PC-9 (cell line): ENCODE results near the gene PRKD1. TPM values are rescaled to one million over a fixed set of nuclear protein-coding genes. Genes with fewer than 3 reads are reported as not detected.

Experiments
- BruUV-seq: library from RNA; stranded (reverse); fragments of 400-500 nt; replicated peaks from 2 replicates; lab custom pipeline; 2021; lab: Mats Ljungman, UMichigan
- CTCF ChIA-PET: fragments of 300-600 bp; sonication (Branson Sonifier 250); formaldehyde crosslinking; loops from one replicate; lab custom pipeline; 2022; ENCODE audit warnings: antibody characterized with exemption; lab: Charles Lee
- POLR2A ChIA-PET: fragments of 300-600 bp; sonication (Branson Sonifier 250); formaldehyde crosslinking; loops from one replicate; lab custom pipeline; 2022; ENCODE audit warnings: antibody characterized with exemption; ENCODE audit not compliant: unreplicated experiment; lab: Charles Lee
- DNase-seq, 2 experiments: peaks; one replicate each; pipeline versions ENCODE4 v3.0.0 to v3.0.0-alpha.2; 2015 to 2022; ENCODE audit warnings: mixed read lengths in 1 of 2
- H2AFZ ChIP-seq: fragments of 200-600 bp; sonication (generic); 2 replicates; pipeline ENCODE4 v1.8.1; 2017; ENCODE audit warnings: antibody characterized with exemption
- H3F3A ChIP-seq: fragments of 200-600 bp; sonication (generic); 2 replicates; pipeline ENCODE4 v1.8.1; 2017; ENCODE audit warnings: antibody characterized with exemption, mild to moderate bottlenecking, low read depth; ENCODE audit not compliant: insufficient read depth
- H3K27ac ChIP-seq: fragments of 200-600 bp; sonication (generic); 2 replicates; pipeline ENCODE4 v1.6.1; 2016; ENCODE audit warnings: mixed run types
- H3K27me3 ChIP-seq: fragments of 200-600 bp; sonication (generic); 2 replicates; pipeline ENCODE4 v1.6.1; 2016; ENCODE audit warnings: low read depth, mixed run types; ENCODE audit not compliant: insufficient read depth
- H3K36me3 ChIP-seq: fragments of 200-600 bp; sonication (generic); 2 replicates; pipeline ENCODE4 v1.6.1; 2016; ENCODE audit warnings: low read depth, mixed run types
- H3K4me1 ChIP-seq: fragments of 200-600 bp; sonication (generic); replicated peaks from 2 replicates; pipeline ENCODE4 v1.6.1; 2016; ENCODE audit warnings: mixed run types; ENCODE audit not compliant: insufficient read depth
- H3K4me2 ChIP-seq: fragments of 200-600 bp; sonication (generic); 2 replicates; pipeline ENCODE4 v1.6.1; 2017; ENCODE audit warnings: mixed run types
- H3K4me3 ChIP-seq: fragments of 200-600 bp; sonication (generic); 2 replicates; pipeline ENCODE4 v1.6.1; 2016; ENCODE audit warnings: mixed run types
- H3K79me2 ChIP-seq: fragments of 200-600 bp; sonication (generic); 2 replicates; pipeline ENCODE4 v1.6.1; 2017; ENCODE audit warnings: low read depth, mixed run types
- H3K9me2 ChIP-seq: fragments of 200-600 bp; sonication (generic); 2 replicates; pipeline ENCODE4 v1.8.1; 2017; ENCODE audit warnings: mild to moderate bottlenecking; ENCODE audit not compliant: insufficient read depth
- H3K9me3 ChIP-seq: fragments of 200-600 bp; sonication (generic); 2 replicates; pipeline ENCODE4 v1.8.1; 2016; ENCODE audit warnings: low read depth; ENCODE audit not compliant: insufficient read depth
- H4K20me1 ChIP-seq: fragments of 200-600 bp; sonication (generic); 2 replicates; pipeline ENCODE4 v1.8.1; 2017; ENCODE audit not compliant: insufficient read depth
- CTCF ChIP-seq: fragments of 200-600 bp; sonication (generic); conservative IDR thresholded peaks from 2 replicates; pipeline ENCODE4 v1.6.1; 2017; ENCODE audit warnings: mixed run types, antibody characterized with exemption, mild to moderate bottlenecking, moderate library complexity
- EZH2 ChIP-seq: fragments of 200-600 bp; sonication (generic); IDR thresholded peaks from 2 replicates; pipeline ENCODE4 v1.8.0; 2017; ENCODE audit warnings: antibody characterized with exemption, low read depth
- intact Hi-C: fragments of 100-400 bp; cut with micrococcal nuclease; formaldehyde crosslinking; loops from one replicate; pipeline ENCODE4 v1.10.0; 2022; ENCODE audit not compliant: unreplicated experiment
- total RNA-seq: library from RNA; stranded (reverse); gene quantifications from 2 replicates; pipeline ENCODE4 v1.2.3, GENCODE V29; 2021

PRKD1 gene
- total RNA-seq, 1 experiment from 2014 or later, result 0.98 TPM

DNA sequence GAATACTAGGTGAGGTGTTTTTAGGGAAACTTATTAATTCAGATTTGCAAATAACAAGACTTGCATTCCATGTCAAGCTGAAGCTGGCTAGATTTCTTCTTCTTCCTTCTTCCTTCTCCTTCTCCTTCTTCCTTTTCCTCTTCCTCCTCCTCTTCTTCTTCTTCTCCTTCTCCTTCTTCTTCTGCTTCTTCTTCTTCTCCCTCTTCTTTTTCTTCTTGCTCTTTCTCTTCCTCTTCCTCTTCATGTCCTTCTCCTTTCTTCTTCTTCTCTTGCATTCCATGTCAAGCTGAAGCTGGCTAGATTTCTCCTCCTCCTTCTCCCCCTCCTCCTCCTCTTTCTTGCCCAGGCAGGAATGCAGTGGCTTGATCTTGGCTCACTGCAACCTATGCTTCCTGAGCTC is 297.8 kb downstream of the PRKD1 start:
- Histone ChIP-seq H3K9me2 (no peaks in the 10 kb centered on the region), H3K27me3 (no peaks in the 10 kb centered on the region), H4K20me1 (no peaks in the 10 kb centered on the region), H3K4me3 (no peak overlapping the region), H3F3A (no peaks in the 10 kb centered on the region), H3K79me2 (no peaks in the 10 kb centered on the region), H3K4me2 (no peak overlapping the region), H3K36me3 (no peaks in the 10 kb centered on the region), H3K9me3 (no peaks in the 10 kb centered on the region), H3K27ac (no peak overlapping the region), H2AFZ (no peak overlapping the region), H3K4me1 (no peaks in the 10 kb centered on the region)
- DNase-seq, result no peak
- no peak for TF ChIP-seq EZH2
- TF ChIP-seq CTCF, result no peak
- BruUV-seq, result no TSS peak
- POLR2A ChIA-PET, result no interaction called here
- intact Hi-C loops, result no loop called here
- CTCF ChIA-PET, result no interaction called here

DNA sequence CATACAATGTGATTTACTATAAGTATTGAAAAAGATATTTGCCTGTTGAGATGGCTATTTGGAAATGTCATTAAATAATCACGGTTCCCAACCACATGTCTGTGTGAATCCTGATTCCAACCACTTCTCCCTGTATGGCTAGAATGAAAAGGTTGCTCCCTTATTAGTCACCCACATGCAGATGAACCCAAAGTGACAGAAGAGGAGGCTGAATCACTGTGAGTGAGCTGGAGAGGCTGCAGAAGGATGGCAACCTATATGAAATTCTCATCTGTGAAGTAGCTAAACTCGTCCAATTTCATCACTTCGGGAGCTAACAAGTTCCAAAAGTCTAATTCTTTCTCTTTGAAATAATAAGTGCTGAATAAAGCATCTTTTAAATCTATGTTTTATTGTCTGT is 300.5 kb downstream of the PRKD1 start:
- POLR2A ChIA-PET, result no interaction called here
- CTCF ChIA-PET, result no interaction called here

GRCh38 chr14:29618323-29619067 is 309.2 kb downstream of the PRKD1 start:
- POLR2A ChIA-PET, result no interaction called here
- no peaks in the 10 kb centered on the region for H3K9me2 ChIP-seq
- H3K9me3 ChIP-seq, result no peaks in the 10 kb centered on the region
- no peaks in the 10 kb centered on the region for H3K27me3 ChIP-seq
- no peaks in the 10 kb centered on the region for H4K20me1 ChIP-seq
- no peaks in the 10 kb centered on the region for H3F3A ChIP-seq
- H3K4me3 ChIP-seq, result no peak overlapping the region
- no peak overlapping the region for H2AFZ ChIP-seq
- CTCF ChIA-PET, result no interaction called here
- H3K27ac ChIP-seq, result no peak overlapping the region
- no TSS peak for BruUV-seq
- H3K4me2 ChIP-seq, result no peak overlapping the region
- H3K4me1 ChIP-seq, result no peaks in the 10 kb centered on the region
- intact Hi-C loops, result no loop called here
- H3K36me3 ChIP-seq, result no peaks in the 10 kb centered on the region
- DNase-seq, result no peak
- no peaks in the 10 kb centered on the region for H3K79me2 ChIP-seq
- no peak for TF ChIP-seq EZH2

More for the DNA sequence above, 300.5 kb downstream of the PRKD1 start:
- no peaks in the 10 kb centered on the region for H3K9me2 ChIP-seq
- H3K27ac ChIP-seq, result no peak overlapping the region
- no peaks in the 10 kb centered on the region for H3K27me3 ChIP-seq
- no TSS peak for BruUV-seq
- no peaks in the 10 kb centered on the region for H3F3A ChIP-seq
- intact Hi-C loops, result no loop called here
- no peaks in the 10 kb centered on the region for H3K79me2 ChIP-seq
- no peaks in the 10 kb centered on the region for H3K36me3 ChIP-seq
- H2AFZ ChIP-seq, result no peak overlapping the region
- H4K20me1 ChIP-seq, result no peaks in the 10 kb centered on the region
- H3K4me3 ChIP-seq, result no peak overlapping the region
- no peak for DNase-seq
- H3K9me3 ChIP-seq, result no peaks in the 10 kb centered on the region
- H3K4me1 ChIP-seq, result no peaks in the 10 kb centered on the region
- no peak overlapping the region for H3K4me2 ChIP-seq
- TF ChIP-seq EZH2, result no peak
- TF ChIP-seq CTCF, result no peak
